Measurements from ENCODE around the gene CTDSP2.
A peak's percentile ranks its signal among the peaks of the same experiment; 100 is the strongest.
"Not testable (repeated sequence)": the region's sequence is repeated elsewhere in the genome, so short reads cannot be mapped to it uniquely, and the experiment has no call there.

CTDSP2 gene

GRCh38 chr12:57852620-57853500 is 6.3 kb upstream of the CTDSP2 start:
- FAIRE-seq (no peak), DNase-seq (ENCODE audit: insufficient read length, low spot score) (no peak)

GRCh38 chr12:57852200-57852599 is 5.7 kb upstream of the CTDSP2 start:
- DNase-seq (ENCODE audit: insufficient read length, low spot score) (no peak), FAIRE-seq (no peak)
- no peak for TF ChIP-seq POLR2A (IDR thresholded peaks at IDR 0.05; ENCODE audit: low read depth, low read length)

More at GRCh38 chr12:57852620-57853500, 6.3 kb upstream of the CTDSP2 start:
- TF ChIP-seq POLR2A (IDR thresholded peaks at IDR 0.05; ENCODE audit: low read depth, low read length), result no peak

GRCh38 chr12:57851552-57851951 is 5.0 kb upstream of the CTDSP2 start:
- FAIRE-seq, result no peak
- no peak for TF ChIP-seq POLR2A (IDR thresholded peaks at IDR 0.05; ENCODE audit: low read depth, low read length)

GRCh38 chr12:57850854-57851430 is 4.4 kb upstream of the CTDSP2 start:
- FAIRE-seq (no peak), DNase-seq (ENCODE audit: insufficient read length, low spot score) (no peak)

More at GRCh38 chr12:57851552-57851951, 5.0 kb upstream of the CTDSP2 start:
- DNase-seq (ENCODE audit: insufficient read length, low spot score), result no peak

GRCh38 chr12:57849447-57849846 is 2.9 kb upstream of the CTDSP2 start:
- FAIRE-seq; DNase-seq (ENCODE audit: insufficient read length, low spot score): not testable (repeated sequence)

More at GRCh38 chr12:57850854-57851430, 4.4 kb upstream of the CTDSP2 start:
- TF ChIP-seq POLR2A (IDR thresholded peaks at IDR 0.05; ENCODE audit: low read depth, low read length), result no peak

- DNase-seq (ENCODE audit: insufficient read length, low spot score) (no peak), FAIRE-seq (no peak)
- no peak for TF ChIP-seq POLR2A (IDR thresholded peaks at IDR 0.05; ENCODE audit: low read depth, low read length)
Measured at GRCh38 chr12:57849035-57849434, 2.5 kb upstream of the CTDSP2 start.

GRCh38 chr12:57848208-57848607 is 1.7 kb upstream of the CTDSP2 start:
- no peak for FAIRE-seq

GRCh38 chr12:57846285-57846576 is 298 bp downstream of the CTDSP2 start:
- TF ChIP-seq POLR2A (IDR thresholded peaks at IDR 0.05; ENCODE audit: low read depth, low read length), result no peak
- no peak for DNase-seq (ENCODE audit: insufficient read length, low spot score)

More at GRCh38 chr12:57848208-57848607, 1.7 kb upstream of the CTDSP2 start:
- TF ChIP-seq POLR2A (IDR thresholded peaks at IDR 0.05; ENCODE audit: low read depth, low read length), result no peak
- no peak for DNase-seq (ENCODE audit: insufficient read length, low spot score)

GRCh38 chr12:57845478-57846284 is 848 bp downstream of the CTDSP2 start:
- TF ChIP-seq POLR2A (IDR thresholded peaks at IDR 0.05; ENCODE audit: low read depth, low read length), result 0 out of 2 replicates have a peak, but pooled peaks have one; percentile 16
- DNase-seq (ENCODE audit: insufficient read length, low spot score), result peak; percentile 48
- FAIRE-seq, result no peak

More at GRCh38 chr12:57846285-57846576, 298 bp downstream of the CTDSP2 start:
- FAIRE-seq, result no peak

GRCh38 chr12:57844709-57845477 is 1.6 kb downstream of the CTDSP2 start:
- DNase-seq (ENCODE audit: insufficient read length, low spot score) (peak; percentile 77), FAIRE-seq (no peak)
- TF ChIP-seq POLR2A (IDR thresholded peaks at IDR 0.05; ENCODE audit: low read depth, low read length), result 0 out of 2 replicates have a peak, but pooled peaks have one; percentile 15

GRCh38 chr12:57842342-57843294 is 3.9 kb downstream of the CTDSP2 start:
- no peak for TF ChIP-seq POLR2A (IDR thresholded peaks at IDR 0.05; ENCODE audit: low read depth, low read length)
- no peak for DNase-seq (ENCODE audit: insufficient read length, low spot score)
- no peak for FAIRE-seq

GRCh38 chr12:57841445-57841844 is 5.1 kb downstream of the CTDSP2 start:
- DNase-seq (ENCODE audit: insufficient read length, low spot score) (no peak), FAIRE-seq (no peak)
- TF ChIP-seq POLR2A (IDR thresholded peaks at IDR 0.05; ENCODE audit: low read depth, low read length), result no peak

Data from H54 (cell line).